ENCODE results near the gene PTGER3.

The PTGER3 gene

DNA sequence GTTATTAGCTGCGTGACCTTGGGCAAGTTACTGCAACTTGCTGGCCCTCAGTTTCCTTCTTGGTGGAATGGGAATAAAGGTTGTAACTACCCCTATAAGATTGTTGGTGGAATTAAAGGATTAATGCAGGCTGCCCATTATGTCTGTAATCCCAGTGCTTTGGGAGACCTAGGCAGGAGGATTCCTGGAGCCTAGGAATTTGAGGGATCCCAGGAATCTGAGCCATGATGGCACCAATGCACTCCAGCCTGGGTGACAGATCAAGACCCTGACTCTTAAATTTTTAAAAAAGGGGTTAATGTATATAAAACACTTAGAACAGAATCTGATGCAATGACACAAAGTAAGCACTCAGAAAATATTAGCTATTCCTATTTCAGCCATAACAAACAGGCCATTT, 67.3 kb downstream of the PTGER3 start:
- H3K27ac ChIP-seq, result no peak overlapping the region
- no peak for TF ChIP-seq ZFX (IDR thresholded peaks at IDR 0.05)
- TF ChIP-seq, protein P1, sequence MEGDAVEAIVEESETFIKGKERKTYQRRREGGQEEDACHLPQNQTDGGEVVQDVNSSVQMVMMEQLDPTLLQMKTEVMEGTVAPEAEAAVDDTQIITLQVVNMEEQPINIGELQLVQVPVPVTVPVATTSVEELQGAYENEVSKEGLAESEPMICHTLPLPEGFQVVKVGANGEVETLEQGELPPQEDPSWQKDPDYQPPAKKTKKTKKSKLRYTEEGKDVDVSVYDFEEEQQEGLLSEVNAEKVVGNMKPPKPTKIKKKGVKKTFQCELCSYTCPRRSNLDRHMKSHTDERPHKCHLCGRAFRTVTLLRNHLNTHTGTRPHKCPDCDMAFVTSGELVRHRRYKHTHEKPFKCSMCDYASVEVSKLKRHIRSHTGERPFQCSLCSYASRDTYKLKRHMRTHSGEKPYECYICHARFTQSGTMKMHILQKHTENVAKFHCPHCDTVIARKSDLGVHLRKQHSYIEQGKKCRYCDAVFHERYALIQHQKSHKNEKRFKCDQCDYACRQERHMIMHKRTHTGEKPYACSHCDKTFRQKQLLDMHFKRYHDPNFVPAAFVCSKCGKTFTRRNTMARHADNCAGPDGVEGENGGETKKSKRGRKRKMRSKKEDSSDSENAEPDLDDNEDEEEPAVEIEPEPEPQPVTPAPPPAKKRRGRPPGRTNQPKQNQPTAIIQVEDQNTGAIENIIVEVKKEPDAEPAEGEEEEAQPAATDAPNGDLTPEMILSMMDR (conservative IDR thresholded peaks at IDR 0.05), result no peak

DNA sequence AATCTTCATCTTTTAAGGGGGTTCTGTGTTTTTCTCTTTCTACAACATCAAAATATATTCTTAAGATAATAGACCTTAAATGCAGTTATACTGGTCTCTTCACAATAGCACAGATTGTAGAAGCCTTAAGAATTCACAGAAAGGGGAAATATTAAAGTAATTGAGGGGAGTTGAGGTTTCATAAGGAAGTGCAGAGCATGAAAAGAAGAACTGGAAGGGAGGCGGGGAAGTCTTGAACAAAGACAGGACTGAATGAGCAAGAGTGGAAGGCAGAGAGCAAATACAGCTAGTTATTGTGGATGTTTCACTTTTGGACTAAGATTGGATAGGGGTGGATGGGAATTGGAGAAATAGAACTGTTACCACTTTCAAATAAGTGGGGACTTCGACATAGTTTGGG, 67.7 kb downstream of the PTGER3 start:
- TF ChIP-seq, protein P1 (conservative IDR thresholded peaks at IDR 0.05), result no peak
- no peak for TF ChIP-seq ZFX (IDR thresholded peaks at IDR 0.05)

DNA sequence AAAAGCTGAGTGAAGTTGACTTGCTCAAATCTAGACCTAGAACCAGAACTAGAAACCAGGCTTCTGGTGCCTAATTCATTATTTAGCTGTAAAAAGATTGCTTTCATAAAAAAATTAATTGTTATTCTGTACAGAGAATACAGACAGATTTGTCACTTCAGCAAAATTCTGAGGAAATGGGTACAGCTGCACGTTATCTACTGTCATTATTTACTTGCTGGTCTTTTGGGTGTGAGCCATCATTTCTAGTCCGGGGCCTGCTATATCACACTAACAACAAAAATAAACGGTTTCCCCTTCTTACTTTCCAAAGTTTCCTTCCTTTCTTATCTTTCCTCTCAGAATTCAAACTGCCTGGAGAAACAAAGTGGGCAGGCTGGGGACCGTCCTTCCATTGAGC, 68.3 kb downstream of the PTGER3 start:
- H3K27ac ChIP-seq, result no peak overlapping the region
- no peak for TF ChIP-seq ZFX (IDR thresholded peaks at IDR 0.05)
- TF ChIP-seq, protein P1 (conservative IDR thresholded peaks at IDR 0.05), result no peak

More for the DNA sequence above, 67.7 kb downstream of the PTGER3 start:
- H3K27ac ChIP-seq, result no peak overlapping the region

DNA sequence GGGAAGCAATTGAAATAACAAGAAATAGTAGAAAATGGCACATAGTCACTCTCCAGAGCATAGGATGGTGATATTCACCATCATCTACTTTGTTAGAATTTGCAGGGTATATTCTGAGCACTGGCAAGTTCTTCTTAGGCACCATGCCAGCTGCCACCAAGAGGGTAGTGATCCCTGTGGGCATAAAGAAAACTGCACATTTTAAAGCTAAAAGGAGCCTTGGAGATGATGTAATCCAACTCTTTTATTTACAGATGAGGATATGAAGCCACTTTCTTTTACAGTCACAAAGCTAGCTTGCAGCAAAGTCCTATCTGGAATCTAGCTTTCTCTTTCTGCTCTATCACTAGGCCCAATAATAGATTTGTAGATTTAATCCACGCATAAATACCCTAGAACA, 69.0 kb downstream of the PTGER3 start:
- H3K27ac ChIP-seq, result no peak overlapping the region
- TF ChIP-seq, protein P1 (conservative IDR thresholded peaks at IDR 0.05), result no peak

DNA sequence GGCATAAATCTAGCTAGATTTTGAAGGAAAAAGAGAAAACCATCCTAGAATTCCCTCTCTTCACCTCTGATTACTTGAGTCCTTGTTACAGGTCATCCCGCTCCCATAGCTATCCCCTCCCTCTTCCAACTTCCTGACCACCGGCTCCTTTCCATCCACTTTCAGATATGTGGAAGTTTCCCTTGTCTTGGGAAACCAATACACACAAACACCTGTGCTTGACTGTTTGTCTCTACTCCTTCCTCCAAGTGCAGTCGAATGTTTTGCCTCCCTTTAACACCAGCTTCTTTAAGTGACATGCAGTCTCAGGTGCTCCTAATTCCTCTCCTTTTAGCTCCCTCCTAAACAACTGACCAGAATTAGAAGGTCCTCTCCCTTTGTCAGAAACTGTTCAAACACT, 70.0 kb downstream of the PTGER3 start:
- no peak for TF ChIP-seq ZFX (IDR thresholded peaks at IDR 0.05)
- TF ChIP-seq, protein P1 (conservative IDR thresholded peaks at IDR 0.05), result no peak
- H3K27ac ChIP-seq, result no peak overlapping the region

DNA sequence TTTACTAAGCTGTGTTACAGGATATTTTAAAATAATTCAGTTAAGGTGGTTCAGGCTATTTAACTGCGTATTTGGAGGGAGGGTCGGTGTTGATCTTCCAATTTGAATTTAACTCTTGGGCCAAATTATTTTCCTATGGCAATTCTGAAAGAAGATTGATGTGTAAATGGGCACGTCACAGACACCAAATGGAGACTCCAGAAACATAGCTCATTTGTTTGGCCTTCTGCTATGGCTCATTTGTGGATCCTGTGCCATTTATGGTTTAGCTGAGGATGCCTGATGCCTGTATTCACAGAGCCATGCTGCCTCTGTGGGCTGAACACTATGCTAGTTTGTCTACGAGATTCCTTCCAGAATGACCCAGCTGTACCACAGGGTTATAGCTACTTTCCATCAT, 70.6 kb downstream of the PTGER3 start:
- no peak for TF ChIP-seq ZFX (IDR thresholded peaks at IDR 0.05)
- TF ChIP-seq, protein P1 (conservative IDR thresholded peaks at IDR 0.05), result no peak
- no peak overlapping the region for H3K27ac ChIP-seq

DNA sequence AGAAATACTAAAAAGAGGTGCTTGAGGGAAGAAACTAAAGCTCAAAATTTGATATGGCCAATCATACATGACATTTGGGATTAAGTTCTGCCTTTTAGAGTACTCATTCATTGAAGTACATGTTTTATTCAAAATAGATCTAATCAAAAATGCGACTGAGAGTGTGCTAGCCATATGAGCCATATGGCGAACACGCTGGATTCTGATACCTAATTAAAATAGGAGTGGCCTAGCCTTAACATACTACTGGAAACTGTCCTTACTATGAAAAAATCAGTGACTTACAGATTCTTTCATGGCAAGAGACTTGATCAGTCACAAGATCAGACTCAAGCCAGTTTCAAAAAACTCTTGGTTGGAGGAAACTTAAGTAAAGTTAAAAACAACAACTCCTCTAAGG, 73.9 kb downstream of the PTGER3 start:
- H3K27ac ChIP-seq, result no peak overlapping the region
- TF ChIP-seq, protein P1 (conservative IDR thresholded peaks at IDR 0.05), result no peak
- no peak for TF ChIP-seq ZFX (IDR thresholded peaks at IDR 0.05)

Measured in C4-2B (cell line).